ENCODE data around the gene MRPL24. TPM values are rescaled to one million over a fixed set of nuclear protein-coding genes. Genes with fewer than 3 reads are reported as not detected.

Gene MRPL24
- total and polyA plus RNA-seq, 4 experiments from 2014 or later, result 44.1 to 150 (median 67.0) TPM

- H3K27me3 ChIP-seq (ENCODE audit: insufficient read depth, low read length), result peaks cover 6% of the 10 kb centered on the region
- peak overlapping the region in 2 of 7 donors; percentile 68 to 84 for H3K27ac Mint-ChIP-seq
- H3K36me3 Mint-ChIP-seq, result peaks cover 0 to 4% of the 10 kb centered on the region in 2 donors
- no peak for DNase-seq
- H3K4me1 ChIP-seq (ENCODE audit: insufficient read depth, low read length), result peaks cover 32% of the 10 kb centered on the region
- no peak overlapping the region for H3K27ac ChIP-seq (ENCODE audit: low read depth, low read length)
- H3K9me3 Mint-ChIP-seq, result no peaks in the 10 kb centered on the region
- H3K9me3 ChIP-seq (ENCODE audit: control insufficient read depth in 1 of 2, low read length in 2 of 2), result no peaks in the 10 kb centered on the region
- peaks cover 8 to 47% (median 24%) of the 10 kb centered on the region in 4 donors for H3K4me1 Mint-ChIP-seq
- H3K4me3 ChIP-seq (ENCODE audit: low read length in 2 of 2), result peak overlapping the region; percentile 63 to 65
- ChIA-PET CTCF (ENCODE audit: partially characterized antibody) (interaction anchor here (1.9 to 12.1 kb wide), 5 partner anchors 11 to 155 kb away, joined by 7 to 187 read pairs (median 25); partner anchors contain the start of genes ISG20L2 and METTL25B), POLR2A (ENCODE audit: partially characterized antibody) (interaction anchor here (0.7 to 4.2 kb wide), 3 partner anchors 8 to 23 kb away, joined by 3 to 35 read pairs (median 3); partner anchors contain the start of genes ISG20L2 and METTL25B)
- H3K36me3 ChIP-seq (ENCODE audit: insufficient read depth, low read length), result no peaks in the 10 kb centered on the region
- peaks cover 6 to 12% of the 10 kb centered on the region in 2 donors for H3K27me3 Mint-ChIP-seq
- H3K4me3 Mint-ChIP-seq, result peak overlapping the region; percentile 88 to 96 (median 89)
- intact Hi-C loops (cut with micrococcal nuclease), result loop anchor here (10.0 kb wide), 1 partner anchor 80 kb away; no protein-coding TSS in a partner anchor
These were observed 36.0 kb downstream of the MRPL24 start for GRCh38 chr1:156704930-156705320.

DNA sequence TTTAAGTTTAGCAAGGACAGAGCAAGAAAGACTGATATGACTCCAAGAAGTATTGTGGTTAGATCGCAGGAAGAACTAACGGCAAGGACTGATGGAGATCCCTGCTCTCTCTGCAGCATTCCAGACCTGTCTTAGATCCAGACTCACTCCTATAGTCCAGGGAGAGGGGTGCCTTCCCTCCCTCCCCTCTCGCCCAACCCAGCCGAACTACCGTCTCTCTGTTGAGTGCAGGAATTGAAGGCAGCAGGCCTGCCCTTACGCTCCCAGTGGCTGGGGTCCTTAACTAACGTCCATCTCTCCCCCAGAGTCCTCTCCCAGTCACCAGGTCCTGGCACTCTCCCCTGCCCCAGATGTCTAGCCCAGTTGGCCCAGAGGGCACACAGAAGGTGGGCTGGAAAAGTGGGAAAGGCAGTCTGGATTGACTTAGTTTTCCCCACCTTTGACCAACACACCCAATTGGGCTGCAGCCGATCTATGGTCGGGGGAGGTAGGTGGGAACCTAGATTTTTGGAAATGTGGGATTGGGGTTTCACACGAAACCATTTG, 36.6 kb downstream of the MRPL24 start:
- Mint-ChIP-seq H3K36me3 (peaks cover 0 to 4% of the 10 kb centered on the region in 2 donors), H3K27me3 (peaks cover 6 to 14% of the 10 kb centered on the region in 2 donors), H3K9me3 (no peaks in the 10 kb centered on the region), H3K4me1 (peaks cover 8 to 47% (median 24%) of the 10 kb centered on the region in 4 donors), H3K4me3 (peak overlapping the region in 7 of 8 donors; percentile 28 to 89 (median 59)), H3K27ac (peak overlapping the region in 3 of 7 donors; percentile 38 to 68 (median 42))
- intact Hi-C loops (cut with micrococcal nuclease), result loop anchor here (10.0 kb wide), 1 partner anchor 79 kb away; no protein-coding TSS in a partner anchor
- Histone ChIP-seq H3K4me1 (ENCODE audit: insufficient read depth, low read length) (peaks cover 32% of the 10 kb centered on the region), H3K27me3 (ENCODE audit: insufficient read depth, low read length) (peaks cover 6% of the 10 kb centered on the region), H3K4me3 (ENCODE audit: low read length in 2 of 2) (no peak overlapping the region), H3K36me3 (ENCODE audit: insufficient read depth, low read length) (no peaks in the 10 kb centered on the region), H3K27ac (ENCODE audit: low read depth, low read length) (no peak overlapping the region), H3K9me3 (ENCODE audit: control insufficient read depth in 1 of 2, low read length in 2 of 2) (no peaks in the 10 kb centered on the region)
- ChIA-PET CTCF (ENCODE audit: partially characterized antibody) (interaction anchor here (2.1 to 12.1 kb wide), 2 partner anchors 15 to 17 kb away, joined by 10 to 187 read pairs; no protein-coding TSS in a partner anchor), POLR2A (ENCODE audit: partially characterized antibody) (interaction anchor here (0.7 to 4.2 kb wide), 3 partner anchors 9 to 24 kb away, joined by 3 to 35 read pairs (median 3); partner anchors contain the start of genes ISG20L2 and METTL25B)
- DNase-seq, result no peak

GRCh38 chr1:156703741-156704140, 37.1 kb downstream of the MRPL24 start:
- no peak for DNase-seq
- peaks cover 8 to 47% (median 24%) of the 10 kb centered on the region in 4 donors for H3K4me1 Mint-ChIP-seq

DNA sequence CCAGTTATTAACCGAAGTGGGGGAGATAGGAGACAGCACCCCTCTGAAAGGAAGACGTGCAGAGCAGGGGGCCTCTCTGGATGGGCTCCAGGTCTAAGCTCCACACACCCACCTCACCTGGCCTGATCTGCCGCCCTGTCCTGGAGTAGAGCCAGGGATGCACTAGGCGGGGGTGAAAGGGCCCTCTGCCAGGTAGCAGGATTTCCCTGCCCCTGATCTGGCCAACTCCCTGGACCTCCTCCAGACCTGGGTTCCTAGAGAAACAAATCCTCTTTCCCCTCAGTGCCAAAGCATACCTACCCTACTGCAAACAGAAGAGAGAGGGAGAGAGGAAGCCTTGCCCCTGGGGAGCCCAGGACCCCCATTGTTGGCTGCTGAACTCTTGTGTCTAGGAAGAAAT, 37.6 kb downstream of the MRPL24 start:
- H3K4me3 ChIP-seq (ENCODE audit: low read length in 2 of 2), result no peak overlapping the region
- H3K27ac ChIP-seq (ENCODE audit: low read depth, low read length), result no peak overlapping the region
- ChIA-PET POLR2A (ENCODE audit: partially characterized antibody) (no interaction called here), CTCF (ENCODE audit: partially characterized antibody) (interaction anchor here (12.1 kb wide), 1 partner anchor 14 kb away, joined by 187 read pairs; no protein-coding TSS in a partner anchor)
- Mint-ChIP-seq H3K27ac (no peak overlapping the region), H3K4me3 (no peak overlapping the region), H3K4me1 (peaks cover 8 to 43% (median 24%) of the 10 kb centered on the region in 4 donors), H3K27me3 (peaks cover 8 to 18% of the 10 kb centered on the region in 2 donors), H3K9me3 (no peaks in the 10 kb centered on the region), H3K36me3 (peaks cover 0 to 4% of the 10 kb centered on the region in 2 donors)
- no peaks in the 10 kb centered on the region for H3K36me3 ChIP-seq (ENCODE audit: insufficient read depth, low read length)
- H3K4me1 ChIP-seq (ENCODE audit: insufficient read depth, low read length), result peaks cover 32% of the 10 kb centered on the region
- DNase-seq, result no peak
- H3K9me3 ChIP-seq (ENCODE audit: control insufficient read depth in 1 of 2, low read length in 2 of 2), result no peaks in the 10 kb centered on the region
- peaks cover 6% of the 10 kb centered on the region for H3K27me3 ChIP-seq (ENCODE audit: insufficient read depth, low read length)
- intact Hi-C loops (cut with micrococcal nuclease), result loop anchor here (10.0 kb wide), 1 partner anchor 79 kb away; no protein-coding TSS in a partner anchor

More at GRCh38 chr1:156703741-156704140, 37.1 kb downstream of the MRPL24 start:
- ChIA-PET POLR2A (ENCODE audit: partially characterized antibody) (no interaction called here), CTCF (ENCODE audit: partially characterized antibody) (interaction anchor here (12.1 kb wide), 1 partner anchor 14 kb away, joined by 187 read pairs; no protein-coding TSS in a partner anchor)
- H3K36me3 Mint-ChIP-seq, result peaks cover 0 to 4% of the 10 kb centered on the region in 2 donors
- H3K27ac ChIP-seq (ENCODE audit: low read depth, low read length), result no peak overlapping the region
- peak overlapping the region in 1 of 7 donors; percentile 38 for H3K27ac Mint-ChIP-seq
- peaks cover 6% of the 10 kb centered on the region for H3K27me3 ChIP-seq (ENCODE audit: insufficient read depth, low read length)
- H3K9me3 ChIP-seq (ENCODE audit: control insufficient read depth in 1 of 2, low read length in 2 of 2), result no peaks in the 10 kb centered on the region
- H3K4me3 Mint-ChIP-seq, result peak overlapping the region in 5 of 8 donors; percentile 17 to 89 (median 46)
- intact Hi-C loops (cut with micrococcal nuclease), result loop anchor here (10.0 kb wide), 1 partner anchor 79 kb away; no protein-coding TSS in a partner anchor
- H3K9me3 Mint-ChIP-seq, result no peaks in the 10 kb centered on the region
- peaks cover 32% of the 10 kb centered on the region for H3K4me1 ChIP-seq (ENCODE audit: insufficient read depth, low read length)
- no peaks in the 10 kb centered on the region for H3K36me3 ChIP-seq (ENCODE audit: insufficient read depth, low read length)
- no peak overlapping the region for H3K4me3 ChIP-seq (ENCODE audit: low read length in 2 of 2)
- H3K27me3 Mint-ChIP-seq, result peaks cover 8 to 17% of the 10 kb centered on the region in 2 donors

DNA sequence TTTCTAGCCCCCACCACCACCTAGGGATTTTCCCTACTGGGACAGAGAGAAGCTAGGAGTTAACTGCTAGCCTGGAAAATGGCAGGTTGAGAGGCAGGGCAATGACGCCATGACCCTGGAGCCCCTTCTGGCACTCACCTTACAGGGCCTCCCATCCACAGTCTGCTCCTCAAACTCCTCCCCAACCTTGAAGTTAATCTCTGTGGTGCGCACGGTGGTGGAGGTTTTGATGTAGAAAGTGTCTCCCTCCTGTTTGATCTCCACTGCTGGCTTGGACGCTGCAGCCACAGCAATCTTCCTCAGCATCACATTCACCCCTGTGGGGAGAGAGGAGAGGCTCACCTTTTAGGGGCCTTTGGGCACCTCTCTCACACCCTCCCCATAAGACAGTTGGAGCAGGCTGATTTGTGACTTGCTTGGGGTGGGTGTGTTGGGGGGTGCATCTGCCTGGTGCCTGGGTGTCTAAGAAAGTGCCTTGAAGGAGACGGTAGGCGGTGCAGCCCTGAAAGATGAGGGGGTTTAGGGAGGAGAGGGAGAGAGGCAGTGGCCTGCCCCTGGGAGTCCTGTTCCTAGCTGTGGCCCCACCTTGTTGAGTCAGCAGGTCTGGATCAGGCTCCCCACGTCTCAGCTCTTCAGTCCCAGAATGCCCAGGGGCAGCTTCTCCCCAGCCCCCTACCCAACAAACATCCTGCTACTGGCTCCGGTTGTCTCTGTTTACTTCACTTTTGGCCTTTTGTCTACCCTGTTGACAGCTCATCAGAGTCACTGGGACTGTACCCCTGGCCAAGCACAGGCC, 40.0 kb downstream of the MRPL24 start:
- H3K4me3 Mint-ChIP-seq, result no peak overlapping the region
- Histone ChIP-seq H3K36me3 (ENCODE audit: insufficient read depth, low read length) (no peaks in the 10 kb centered on the region), H3K4me1 (ENCODE audit: insufficient read depth, low read length) (peaks cover 16% of the 10 kb centered on the region), H3K4me3 (ENCODE audit: low read length in 2 of 2) (no peak overlapping the region), H3K27ac (ENCODE audit: low read depth, low read length) (no peak overlapping the region), H3K27me3 (ENCODE audit: insufficient read depth, low read length) (peaks cover 6% of the 10 kb centered on the region), H3K9me3 (ENCODE audit: control insufficient read depth in 1 of 2, low read length in 2 of 2) (no peaks in the 10 kb centered on the region)
- intact Hi-C loops (cut with micrococcal nuclease), result loop anchor here (10.0 kb wide), 1 partner anchor 76 kb away; no protein-coding TSS in a partner anchor
- peaks cover 13 to 33% of the 10 kb centered on the region in 2 donors for H3K27me3 Mint-ChIP-seq
- H3K36me3 Mint-ChIP-seq, result peaks cover 0 to under 1% of the 10 kb centered on the region in 2 donors
- peaks cover 0 to 20% (median 11%) of the 10 kb centered on the region in 4 donors for H3K4me1 Mint-ChIP-seq
- no peaks in the 10 kb centered on the region for H3K9me3 Mint-ChIP-seq
- DNase-seq, result no peak
- no peak overlapping the region for H3K27ac Mint-ChIP-seq
- ChIA-PET POLR2A (ENCODE audit: partially characterized antibody) (no interaction called here), CTCF (ENCODE audit: partially characterized antibody) (interaction anchor here (0.8 to 12.1 kb wide), 4 partner anchors 10 to 73 kb away, joined by 3 to 187 read pairs (median 4); no protein-coding TSS in a partner anchor)

DNA sequence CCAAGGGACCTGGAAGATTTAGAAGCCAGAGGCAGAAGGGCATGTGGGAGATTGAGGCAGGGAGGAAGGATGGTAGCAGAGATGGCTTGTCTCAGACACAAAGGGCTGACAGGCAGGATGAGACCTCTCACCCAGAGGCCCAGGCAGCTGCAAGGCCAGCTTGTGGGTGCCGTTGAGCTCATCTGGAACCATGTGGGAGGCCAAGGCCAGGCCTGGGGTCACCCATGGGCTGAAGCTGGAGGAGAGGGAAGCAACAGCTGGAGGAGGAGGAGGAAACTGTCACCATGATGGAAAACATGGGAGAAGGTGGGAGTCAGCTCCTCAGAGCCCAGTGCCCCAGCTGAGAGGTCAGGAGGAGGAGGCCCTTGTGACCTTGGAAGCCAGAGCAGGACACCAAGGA, 41.9 kb downstream of the MRPL24 start:
- no peak overlapping the region for H3K4me3 ChIP-seq (ENCODE audit: low read length in 2 of 2)
- no peaks in the 10 kb centered on the region for H3K9me3 Mint-ChIP-seq
- H3K4me1 Mint-ChIP-seq, result peaks cover 0 to 2% (median under 1%) of the 10 kb centered on the region in 4 donors
- CTCF ChIA-PET (ENCODE audit: partially characterized antibody), result interaction anchor here (1.2 to 12.1 kb wide), 3 partner anchors 10 to 161 kb away, joined by 3 to 187 read pairs (median 11); no protein-coding TSS in a partner anchor
- intact Hi-C loops (cut with micrococcal nuclease), result no loop called here
- H3K27ac ChIP-seq (ENCODE audit: low read depth, low read length), result no peak overlapping the region
- no peaks in the 10 kb centered on the region for H3K36me3 Mint-ChIP-seq
- no peak overlapping the region for H3K4me3 Mint-ChIP-seq
- peak overlapping the region in 1 of 7 donors; percentile 18 for H3K27ac Mint-ChIP-seq
- no peaks in the 10 kb centered on the region for H3K27me3 ChIP-seq (ENCODE audit: insufficient read depth, low read length)
- peaks cover 14 to 34% of the 10 kb centered on the region in 2 donors for H3K27me3 Mint-ChIP-seq
- H3K4me1 ChIP-seq (ENCODE audit: insufficient read depth, low read length), result no peaks in the 10 kb centered on the region
- H3K9me3 ChIP-seq (ENCODE audit: control insufficient read depth in 1 of 2, low read length in 2 of 2), result no peaks in the 10 kb centered on the region
- POLR2A ChIA-PET (ENCODE audit: partially characterized antibody), result interaction anchor here (1.4 kb wide), 1 partner anchor 8 kb away, joined by 3 read pairs; no protein-coding TSS in a partner anchor
- DNase-seq, result no peak
- no peaks in the 10 kb centered on the region for H3K36me3 ChIP-seq (ENCODE audit: insufficient read depth, low read length)

Measured in CD4-positive, alpha-beta memory T cell (primary cell).